Stimulated activated CD4-positive, alpha-beta T cell treated with anti-CD3 and anti-CD28 coated beads, TNF-alpha, amount 100 ng/mL, for 1 hour (primary cell): ENCODE data around the gene FLRT1.

ENCODE experiments used
- DNase-seq, 3 donors: peaks; one replicate each; pipeline ENCODE4 v3.0.0-alpha.2; 2020; ENCODE audit warnings: low read depth in 3 of 3, low spot score in 1 of 3

The FLRT1 gene, protein sequence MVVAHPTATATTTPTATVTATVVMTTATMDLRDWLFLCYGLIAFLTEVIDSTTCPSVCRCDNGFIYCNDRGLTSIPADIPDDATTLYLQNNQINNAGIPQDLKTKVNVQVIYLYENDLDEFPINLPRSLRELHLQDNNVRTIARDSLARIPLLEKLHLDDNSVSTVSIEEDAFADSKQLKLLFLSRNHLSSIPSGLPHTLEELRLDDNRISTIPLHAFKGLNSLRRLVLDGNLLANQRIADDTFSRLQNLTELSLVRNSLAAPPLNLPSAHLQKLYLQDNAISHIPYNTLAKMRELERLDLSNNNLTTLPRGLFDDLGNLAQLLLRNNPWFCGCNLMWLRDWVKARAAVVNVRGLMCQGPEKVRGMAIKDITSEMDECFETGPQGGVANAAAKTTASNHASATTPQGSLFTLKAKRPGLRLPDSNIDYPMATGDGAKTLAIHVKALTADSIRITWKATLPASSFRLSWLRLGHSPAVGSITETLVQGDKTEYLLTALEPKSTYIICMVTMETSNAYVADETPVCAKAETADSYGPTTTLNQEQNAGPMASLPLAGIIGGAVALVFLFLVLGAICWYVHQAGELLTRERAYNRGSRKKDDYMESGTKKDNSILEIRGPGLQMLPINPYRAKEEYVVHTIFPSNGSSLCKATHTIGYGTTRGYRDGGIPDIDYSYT

GRCh38 chr11:64035576-64035975 is at the start of gene FLRT1:
Gene FLRT1 (plus strand): TSS chr11:64035931. CDS start chr11:64116268, 80,337 bp downstream.
- DNase-seq, result no peak

DNA sequence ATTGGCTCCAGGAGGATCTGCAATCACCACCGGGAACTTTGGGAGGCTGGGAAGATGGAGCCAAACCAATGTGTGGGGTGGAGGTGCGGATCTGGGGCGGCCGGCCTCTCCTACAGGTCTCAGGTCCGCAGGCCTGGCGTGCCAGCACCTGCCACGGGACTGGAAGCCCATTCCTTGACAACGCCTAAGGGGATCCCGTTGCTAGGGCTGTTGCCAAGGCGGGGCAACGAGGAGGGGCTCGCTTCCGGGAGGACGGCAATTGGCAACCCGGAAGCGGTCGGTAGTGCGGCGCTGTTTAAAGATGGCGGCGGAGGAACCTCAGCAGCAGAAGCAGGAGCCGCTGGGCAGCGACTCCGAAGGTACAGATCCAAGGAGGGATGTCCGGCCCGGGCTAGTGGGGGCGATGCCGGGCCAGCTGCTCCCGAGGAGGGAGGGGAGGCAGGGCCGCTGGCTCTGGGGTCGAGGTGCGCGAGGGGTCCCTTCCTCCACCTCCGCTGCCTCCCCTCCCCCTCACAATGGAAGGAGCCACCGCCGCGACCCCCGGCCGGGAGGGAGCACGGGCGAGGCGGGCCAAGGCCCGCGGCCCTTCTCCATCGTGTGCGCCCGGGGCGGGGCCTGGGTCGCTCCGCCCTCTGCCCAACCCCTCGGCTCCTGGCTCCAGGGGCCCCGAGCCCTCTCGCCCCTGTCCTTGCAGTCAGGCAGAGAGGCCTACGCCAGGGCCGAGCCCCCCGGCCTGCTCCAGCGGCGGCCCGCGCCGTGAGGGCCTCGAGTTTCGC is 49.4 kb upstream of the FLRT1 start, which contains the start of gene OTUB1:
Gene OTUB1, plus strand, starts transcription at position 283 of the 776 bp plus-strand sequence. Its CDS starts 19 bp downstream, at position 302.
- peak; percentile 69 to 77 (median 72) for DNase-seq

DNA sequence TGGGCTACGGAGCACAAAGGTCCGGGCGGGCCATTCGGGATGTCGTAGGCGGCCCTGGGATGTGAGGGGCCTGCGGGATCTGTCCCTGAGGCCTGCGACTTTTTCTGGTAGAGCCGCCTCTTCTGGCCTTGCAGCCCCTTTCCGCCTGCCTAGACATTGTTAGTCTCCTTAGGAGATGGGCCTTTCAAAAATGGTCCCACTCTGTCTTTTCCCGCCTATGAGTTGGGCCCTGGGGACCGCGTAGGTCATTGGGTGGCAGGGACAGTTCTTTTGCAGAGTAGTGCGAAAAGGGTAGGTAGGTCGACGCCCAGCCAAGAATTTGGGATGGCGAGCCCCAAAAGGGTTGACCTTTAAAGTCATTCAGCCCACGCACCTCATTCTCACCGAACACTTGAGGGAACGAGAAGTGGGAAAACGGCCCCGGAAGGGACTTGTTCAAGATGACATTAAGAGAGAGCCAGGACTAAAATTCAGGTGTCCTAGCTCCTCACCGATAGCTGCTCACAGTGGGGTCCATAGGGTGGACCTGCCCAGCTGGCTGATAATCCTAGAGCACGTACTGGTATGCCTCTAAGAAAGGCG is 48.7 kb upstream of the FLRT1 start:
- DNase-seq, result no peak

- DNase-seq, result no peak
Observed at GRCh38 chr11:63991558-63991957, 44.2 kb upstream of the FLRT1 start.

GRCh38 chr11:63993100-63993499 is 42.6 kb upstream of the FLRT1 start:
- no peak for DNase-seq

DNA sequence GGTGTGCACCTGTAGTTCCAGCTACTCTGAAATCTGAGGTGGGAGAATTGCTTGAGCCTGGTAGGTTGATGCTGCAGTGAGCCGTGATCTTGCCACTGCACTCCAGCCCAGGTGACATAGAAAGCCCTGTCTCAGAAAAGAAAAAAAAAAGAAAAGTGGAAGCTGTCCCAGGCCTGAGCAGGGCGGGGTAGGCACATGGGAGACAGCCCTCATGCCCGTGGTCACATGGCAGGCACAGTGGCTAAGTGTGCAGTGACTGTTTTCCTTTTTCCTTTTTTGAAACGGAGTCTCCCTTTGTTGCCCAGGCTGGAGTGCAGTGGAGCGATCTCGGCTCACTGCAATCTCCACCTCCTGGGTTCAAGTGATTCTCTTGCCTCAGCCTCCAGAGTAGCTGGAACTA is 41.7 kb upstream of the FLRT1 start:
- no peak for DNase-seq

- DNase-seq, result no peak
Observed at GRCh38 chr11:63996512-63996911, 39.2 kb upstream of the FLRT1 start.

DNA sequence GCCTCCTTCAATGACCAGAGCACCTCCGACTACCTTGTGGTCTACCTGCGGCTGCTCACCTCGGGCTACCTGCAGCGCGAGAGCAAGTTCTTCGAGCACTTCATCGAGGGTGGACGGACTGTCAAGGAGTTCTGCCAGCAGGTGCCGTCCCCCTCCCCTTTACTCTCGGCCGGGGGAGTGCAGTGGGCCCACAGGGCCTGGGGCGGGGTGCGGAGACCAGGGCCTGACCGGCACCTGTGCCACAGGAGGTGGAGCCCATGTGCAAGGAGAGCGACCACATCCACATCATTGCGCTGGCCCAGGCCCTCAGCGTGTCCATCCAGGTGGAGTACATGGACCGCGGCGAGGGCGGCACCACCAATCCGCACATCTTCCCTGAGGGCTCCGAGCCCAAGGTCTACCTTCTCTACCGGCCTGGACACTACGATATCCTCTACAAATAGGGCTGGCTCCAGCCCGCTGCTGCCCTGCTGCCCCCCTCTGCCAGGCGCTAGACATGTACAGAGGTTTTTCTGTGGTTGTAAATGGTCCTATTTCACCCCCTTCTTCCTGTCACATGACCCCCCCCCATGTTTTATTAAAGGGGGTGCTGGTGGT is 38.5 kb upstream of the FLRT1 start:
- DNase-seq, result no peak

- DNase-seq, result no peak
Observed at GRCh38 chr11:63997801-63998337, 37.9 kb upstream of the FLRT1 start.

- no peak for DNase-seq
Observed at GRCh38 chr11:63998558-63999348, 37.0 kb upstream of the FLRT1 start.

DNA sequence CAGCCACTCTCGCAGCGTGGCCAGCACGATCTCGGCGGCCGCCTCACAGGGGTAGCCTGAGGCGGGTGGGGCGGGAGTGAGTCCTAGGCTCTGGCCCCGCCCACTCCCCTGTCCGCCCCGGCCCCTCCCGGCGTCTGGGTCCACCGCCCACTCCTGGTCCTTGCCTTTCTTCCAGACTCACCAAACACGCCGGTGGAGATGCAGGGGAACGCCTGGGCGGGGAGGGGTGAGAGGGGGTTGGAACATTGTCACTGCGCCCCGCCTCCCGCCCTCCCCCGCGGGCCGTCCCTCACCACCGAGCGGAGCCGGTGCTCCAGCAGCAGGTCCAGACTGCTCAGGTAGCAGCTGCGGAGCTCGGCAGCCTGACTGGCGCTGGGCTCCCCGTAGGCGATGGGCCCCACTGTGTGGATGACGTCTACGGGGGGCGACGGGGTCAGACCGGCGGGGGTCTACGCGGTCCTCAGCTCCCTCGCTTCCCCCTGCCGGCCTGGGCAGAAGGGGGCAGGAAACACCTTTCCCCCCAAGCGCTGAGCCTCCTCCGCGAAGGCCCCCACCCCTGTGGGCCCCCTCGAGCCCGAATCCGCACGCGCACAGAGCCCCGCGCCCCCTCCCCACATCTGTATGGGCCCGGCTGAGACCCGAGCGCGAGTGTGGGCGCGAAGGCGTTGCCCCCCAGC is 36.2 kb upstream of the FLRT1 start:
- DNase-seq, result peak in 2 of 3 donors; percentile 42 to 59

DNA sequence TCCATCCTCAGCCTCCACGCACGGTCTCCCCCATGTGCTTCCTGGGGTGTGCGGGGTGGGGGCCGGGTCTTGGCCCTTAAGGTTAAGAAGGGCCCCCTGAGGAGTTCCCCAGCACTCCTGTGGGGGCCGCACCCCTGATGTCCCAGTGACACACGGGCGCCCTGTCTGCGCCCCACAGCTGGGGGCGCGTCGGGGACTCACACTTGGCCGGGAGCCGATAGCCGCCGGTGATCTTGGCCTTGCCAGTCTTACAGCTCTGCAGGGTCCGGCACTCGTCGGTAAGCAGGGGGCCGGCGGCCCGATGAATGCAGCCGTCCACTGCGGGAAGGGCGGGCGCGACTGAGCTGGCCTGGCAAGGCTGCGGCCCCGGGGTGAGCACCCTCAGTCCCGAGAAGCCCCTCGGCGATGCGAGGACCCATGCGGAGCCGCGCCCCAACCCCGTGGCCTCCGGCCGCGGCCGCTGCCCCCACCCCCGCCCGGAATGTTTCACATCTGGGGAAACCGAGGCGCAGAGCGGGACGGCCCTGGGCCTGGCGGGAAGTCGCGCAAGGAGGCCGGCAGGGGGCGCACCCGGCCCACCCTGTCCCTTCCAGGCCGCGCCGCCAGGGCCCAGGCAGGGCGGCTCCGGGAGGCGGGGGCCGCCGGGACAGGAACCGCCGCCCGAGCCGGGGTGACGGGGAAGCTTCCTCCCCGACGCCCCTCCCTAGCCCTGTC is 35.5 kb upstream of the FLRT1 start:
- peak; percentile 24 to 63 (median 51) for DNase-seq

DNA sequence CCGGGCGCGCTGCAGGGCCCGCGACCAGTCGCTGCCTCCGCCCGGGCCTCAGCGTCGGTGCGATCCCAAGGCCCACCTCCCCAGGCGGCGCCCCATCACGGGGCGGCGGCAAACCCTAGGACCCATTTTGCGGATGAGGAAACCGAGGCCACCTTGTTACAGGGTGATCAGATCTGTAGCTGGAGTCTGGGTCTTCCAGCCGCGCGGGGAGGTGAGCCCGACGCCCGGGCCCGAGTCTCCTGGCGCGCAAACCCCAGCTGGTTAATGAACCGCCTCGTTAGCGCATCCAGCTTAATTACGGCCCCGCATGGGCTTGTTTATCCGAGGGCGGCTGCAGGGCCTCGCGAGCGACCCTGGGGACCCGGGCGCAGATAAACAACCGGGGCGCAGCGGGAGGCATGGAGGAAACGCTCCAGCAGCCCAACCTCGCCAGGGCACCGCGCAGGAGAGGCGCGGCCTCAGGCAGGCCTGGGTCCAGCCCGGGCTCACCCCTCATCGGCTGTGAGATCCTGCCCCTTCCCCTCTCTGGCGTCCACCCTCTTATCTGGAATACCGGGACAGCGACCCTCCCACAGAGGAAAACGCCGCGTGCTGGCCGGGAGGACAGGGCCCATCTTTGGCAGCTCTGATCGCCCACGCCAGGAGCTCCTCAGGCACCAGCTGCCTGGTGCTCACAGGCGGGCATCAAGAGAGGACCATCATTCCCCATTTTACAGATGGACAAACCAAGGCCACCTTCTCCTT is 34.8 kb upstream of the FLRT1 start:
- no peak for DNase-seq

- no peak for DNase-seq
Observed at GRCh38 chr11:64001484-64002420, 34.0 kb upstream of the FLRT1 start.

DNA sequence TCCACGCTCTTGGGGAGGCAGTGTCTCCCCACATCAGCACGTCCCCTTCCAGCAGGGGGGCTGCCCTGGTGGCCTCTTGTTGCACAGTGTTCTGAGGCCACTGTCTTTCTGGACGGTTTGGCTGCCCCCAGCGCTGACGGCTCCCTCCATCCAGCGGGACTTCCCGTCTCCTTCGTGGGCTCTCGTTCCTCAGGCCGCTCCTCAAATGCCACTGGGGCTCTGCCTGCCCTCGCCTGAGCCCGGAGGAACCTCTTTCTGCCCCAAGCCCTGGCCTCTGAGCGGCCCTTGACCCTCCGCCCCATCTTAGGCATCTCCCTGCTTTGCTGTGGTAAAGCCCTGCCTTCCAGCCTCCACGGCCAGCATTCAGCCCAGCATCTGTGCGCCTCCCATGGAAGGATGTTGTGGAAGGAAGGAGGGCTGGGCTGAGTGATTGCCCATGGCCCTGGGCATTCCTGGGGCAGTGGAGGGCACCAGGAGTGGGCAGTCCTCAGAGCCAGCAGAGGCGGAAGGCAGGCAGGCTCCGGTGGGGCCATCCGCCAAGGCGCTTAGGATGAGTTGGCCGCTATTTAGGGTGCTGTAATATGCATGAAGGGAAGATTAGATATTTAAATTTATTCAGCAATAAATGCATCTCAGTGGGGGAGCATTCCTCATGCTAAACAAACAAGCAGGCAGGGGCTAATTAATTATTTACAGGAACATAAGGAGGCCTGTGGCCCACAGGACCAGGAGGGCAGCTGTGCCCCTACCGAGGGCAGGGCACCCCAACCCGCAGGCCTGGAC is 31.7 kb upstream of the FLRT1 start:
- DNase-seq, result no peak

DNA sequence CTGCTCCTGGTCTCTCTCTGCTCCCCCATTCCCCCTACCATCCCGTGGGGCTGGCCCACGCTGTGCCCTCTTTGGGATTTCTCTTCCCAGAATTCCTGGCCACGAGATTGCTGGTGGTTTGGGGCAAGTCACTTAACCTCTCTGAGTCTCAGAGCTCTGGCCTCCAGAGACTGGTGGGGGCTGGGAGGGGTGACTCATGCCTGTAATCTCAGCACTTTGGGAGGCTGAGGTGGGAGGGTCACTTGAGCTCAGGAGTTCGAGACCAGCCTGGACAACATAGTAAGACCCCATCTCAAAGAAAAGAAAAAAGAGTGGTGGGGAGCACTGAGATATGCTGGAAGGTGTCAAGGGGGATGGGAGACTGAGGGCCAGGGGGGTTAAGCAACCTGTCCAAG is 31.1 kb upstream of the FLRT1 start:
- DNase-seq, result no peak
